Caco-2 (cell line): ENCODE data around the gene KCNQ5. TPM values are rescaled to one million over a fixed set of nuclear protein-coding genes. Genes with fewer than 3 reads are reported as not detected.

Experiments used
- BruUV-seq: library from RNA; stranded (reverse); fragments of 400-500 nt; replicated peaks from 2 replicates; lab custom pipeline; 2021; lab: Mats Ljungman, UMichigan
- CTCF ChIA-PET: fragments of 300-600 bp; sonication (Branson Sonifier 250); formaldehyde crosslinking; loops from one replicate; lab custom pipeline; 2022; ENCODE audit warnings: antibody characterized with exemption; lab: Charles Lee
- POLR2A ChIA-PET: fragments of 300-600 bp; sonication (Branson Sonifier 250); formaldehyde crosslinking; loops from one replicate; lab custom pipeline; 2022; ENCODE audit warnings: antibody characterized with exemption; lab: Charles Lee
- DNase-seq, 2 experiments: peaks; one replicate each; pipeline versions ENCODE4 v3.0.0 to v3.0.0-alpha.2; 2020 to 2022
- H3K27me3 ChIP-seq: replicated peaks from 2 replicates; pipeline ENCODE4 v1.6.0; 2011; ENCODE audit warnings: low read length; ENCODE audit not compliant: control insufficient read depth, insufficient read depth
- H3K36me3 ChIP-seq: 2 replicates; pipeline ENCODE4 v1.5.1; 2011; ENCODE audit warnings: low read length; ENCODE audit not compliant: control insufficient read depth, insufficient read depth
- H3K4me1 ChIP-seq: fragments of 250-450 bp; sonication (Bioruptor Pico); 2 replicates; pipeline ENCODE4 v1.5.1; 2020; ENCODE audit warnings: mild to moderate bottlenecking
- H3K4me3 ChIP-seq: 2 replicates; pipeline ENCODE4 v1.5.1; 2011; ENCODE audit warnings: low read depth, mild to moderate bottlenecking, control low read depth, low read length
- H3K9me3 ChIP-seq: fragments of 250-450 bp; sonication (Bioruptor Pico); 2 replicates; pipeline ENCODE4 v1.5.1; 2020; ENCODE audit warnings: mild to moderate bottlenecking, moderate library complexity
- H3K27ac Mint-ChIP-seq: one replicate; pipeline ENCODE4 v1.8.0; 2022; ENCODE audit warnings: mixed read lengths; ENCODE audit not compliant: unreplicated experiment
- H3K27me3 Mint-ChIP-seq: one replicate; pipeline ENCODE4 v1.8.0; 2022; ENCODE audit warnings: mixed read lengths; ENCODE audit not compliant: insufficient read depth, unreplicated experiment
- H3K36me3 Mint-ChIP-seq: one replicate; pipeline ENCODE4 v1.8.0; 2022; ENCODE audit warnings: mild to moderate bottlenecking, mixed read lengths; ENCODE audit not compliant: insufficient read depth, unreplicated experiment
- H3K4me1 Mint-ChIP-seq: one replicate; pipeline ENCODE4 v1.8.0; 2022; ENCODE audit warnings: low read depth, mixed read lengths; ENCODE audit not compliant: unreplicated experiment
- H3K4me3 Mint-ChIP-seq: one replicate; pipeline ENCODE4 v1.8.0; 2022; ENCODE audit warnings: mild to moderate bottlenecking, moderate library complexity, mixed read lengths; ENCODE audit not compliant: unreplicated experiment
- H3K9me3 Mint-ChIP-seq: one replicate; pipeline ENCODE4 v1.8.0; 2022; ENCODE audit warnings: mixed read lengths; ENCODE audit not compliant: unreplicated experiment
- intact Hi-C: fragments of 100-400 bp; cut with micrococcal nuclease; formaldehyde crosslinking; loops from one replicate; pipeline ENCODE4 v1.10.0; 2022; ENCODE audit not compliant: unreplicated experiment
- total RNA-seq: library from RNA; stranded (reverse); gene quantifications from 2 replicates; pipeline ENCODE4 v1.2.3, GENCODE V29; 2022
- TF ChIP-seq, protein P1 (sequence below), 2 experiments: fragments of 200-600 bp in 1 of 2; IDR thresholded peaks; 1 replicate in 1 of 2; 2 replicates in 1 of 2; pipeline versions ENCODE4 v1.5.1 to v1.8.0; 2011 to 2022; ENCODE audit warnings: antibody characterized with exemption in 1 of 2, control low read depth in 1 of 2, inconsistent platforms in 1 of 2, low read depth in 1 of 2, low read length in 1 of 2, mild to moderate bottlenecking in 1 of 2, moderate library complexity in 1 of 2; ENCODE audit not compliant: insufficient read depth in 1 of 2, severe bottlenecking in 1 of 2, unreplicated experiment in 1 of 2

KCNQ5 gene
- total RNA-seq, 1 experiment from 2014 or later: 0.20 TPM

DNA sequence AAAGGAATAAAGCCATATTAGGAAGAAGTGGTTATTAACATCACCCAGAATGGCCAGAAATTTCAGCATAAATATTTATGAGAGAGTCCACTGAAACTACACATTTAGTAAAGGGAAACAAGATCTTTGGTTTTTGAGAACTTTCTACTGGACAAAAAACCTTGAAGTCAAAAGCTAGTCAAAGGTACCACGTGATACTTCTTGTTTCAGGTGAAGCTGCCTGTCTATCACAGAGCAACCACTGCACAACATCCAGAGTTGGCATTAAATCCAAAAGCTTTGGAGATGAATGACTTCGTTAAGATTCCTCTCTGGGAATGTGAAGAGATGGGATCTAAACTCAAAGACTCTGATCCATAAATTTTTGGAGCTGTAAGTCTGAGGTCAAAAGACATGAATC is 137.0 kb downstream of the KCNQ5 start:
- Mint-ChIP-seq H3K4me3 (no peak overlapping the region), H3K27me3 (peaks cover 12% of the 10 kb centered on the region), H3K9me3 (no peaks in the 10 kb centered on the region), H3K27ac (no peak overlapping the region), H3K36me3 (no peaks in the 10 kb centered on the region), H3K4me1 (no peaks in the 10 kb centered on the region)
- BruUV-seq: no TSS peak
- Histone ChIP-seq H3K4me1 (no peaks in the 10 kb centered on the region), H3K36me3 (no peaks in the 10 kb centered on the region), H3K4me3 (no peak overlapping the region), H3K27me3 (no peaks in the 10 kb centered on the region), H3K9me3 (no peaks in the 10 kb centered on the region)
- DNase-seq: no peak
- ChIA-PET CTCF (no interaction called here), POLR2A (no interaction called here)
- intact Hi-C loops: no loop called here
- TF ChIP-seq, protein P1, sequence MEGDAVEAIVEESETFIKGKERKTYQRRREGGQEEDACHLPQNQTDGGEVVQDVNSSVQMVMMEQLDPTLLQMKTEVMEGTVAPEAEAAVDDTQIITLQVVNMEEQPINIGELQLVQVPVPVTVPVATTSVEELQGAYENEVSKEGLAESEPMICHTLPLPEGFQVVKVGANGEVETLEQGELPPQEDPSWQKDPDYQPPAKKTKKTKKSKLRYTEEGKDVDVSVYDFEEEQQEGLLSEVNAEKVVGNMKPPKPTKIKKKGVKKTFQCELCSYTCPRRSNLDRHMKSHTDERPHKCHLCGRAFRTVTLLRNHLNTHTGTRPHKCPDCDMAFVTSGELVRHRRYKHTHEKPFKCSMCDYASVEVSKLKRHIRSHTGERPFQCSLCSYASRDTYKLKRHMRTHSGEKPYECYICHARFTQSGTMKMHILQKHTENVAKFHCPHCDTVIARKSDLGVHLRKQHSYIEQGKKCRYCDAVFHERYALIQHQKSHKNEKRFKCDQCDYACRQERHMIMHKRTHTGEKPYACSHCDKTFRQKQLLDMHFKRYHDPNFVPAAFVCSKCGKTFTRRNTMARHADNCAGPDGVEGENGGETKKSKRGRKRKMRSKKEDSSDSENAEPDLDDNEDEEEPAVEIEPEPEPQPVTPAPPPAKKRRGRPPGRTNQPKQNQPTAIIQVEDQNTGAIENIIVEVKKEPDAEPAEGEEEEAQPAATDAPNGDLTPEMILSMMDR (IDR thresholded peaks at IDR 0.05; ENCODE audit: insufficient read depth in 1 of 2, low read depth in 1 of 2, low read length in 1 of 2, severe bottlenecking in 1 of 2, unreplicated experiment in 1 of 2): no peak

DNA sequence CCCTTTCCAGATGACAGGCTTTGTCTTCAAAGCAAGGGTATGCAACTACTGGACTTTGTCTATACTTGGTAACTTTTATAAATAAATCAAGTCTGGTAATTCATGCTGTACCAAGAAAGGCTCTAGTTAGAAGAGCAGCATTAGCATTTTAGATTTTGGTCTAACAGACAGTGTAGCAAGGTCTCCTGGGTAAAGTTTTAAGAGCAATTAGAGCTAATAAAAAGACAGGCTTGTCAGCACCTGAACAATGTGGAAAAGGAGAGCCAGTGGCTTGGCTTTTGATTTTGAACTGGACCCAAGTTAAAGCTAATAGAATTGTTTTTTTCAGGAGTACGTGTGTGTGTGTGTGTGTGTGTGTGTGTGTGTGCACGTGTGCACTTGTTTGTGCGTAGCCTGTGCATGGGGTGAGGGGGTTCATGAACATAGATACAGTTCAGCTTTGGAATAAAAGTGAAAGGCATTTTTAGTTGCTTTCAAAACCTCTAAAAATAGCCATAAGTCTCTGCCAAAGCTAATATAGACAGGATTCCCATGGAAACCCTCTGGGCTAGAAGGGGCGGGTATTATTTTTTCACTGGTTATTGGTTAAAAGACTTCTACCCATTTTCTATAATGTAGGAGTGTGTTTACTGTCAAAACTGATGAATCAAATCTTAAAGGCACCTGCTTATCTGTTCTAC is 138.4 kb downstream of the KCNQ5 start:
- Mint-ChIP-seq H3K4me1 (no peaks in the 10 kb centered on the region), H3K27me3 (peaks cover 10% of the 10 kb centered on the region), H3K9me3 (no peaks in the 10 kb centered on the region), H3K36me3 (no peaks in the 10 kb centered on the region), H3K4me3 (no peak overlapping the region), H3K27ac (no peak overlapping the region)
- no peaks in the 10 kb centered on the region for H3K27me3 ChIP-seq
- ChIA-PET CTCF (no interaction called here), POLR2A (no interaction called here)
- H3K9me3 ChIP-seq: no peaks in the 10 kb centered on the region
- TF ChIP-seq, protein P1 (IDR thresholded peaks at IDR 0.05; ENCODE audit: insufficient read depth in 1 of 2, low read depth in 1 of 2, low read length in 1 of 2, severe bottlenecking in 1 of 2, unreplicated experiment in 1 of 2): no peak
- no peaks in the 10 kb centered on the region for H3K36me3 ChIP-seq
- no TSS peak for BruUV-seq
- intact Hi-C loops: no loop called here
- no peak overlapping the region for H3K4me3 ChIP-seq
- H3K4me1 ChIP-seq: no peaks in the 10 kb centered on the region
- DNase-seq: no peak

DNA sequence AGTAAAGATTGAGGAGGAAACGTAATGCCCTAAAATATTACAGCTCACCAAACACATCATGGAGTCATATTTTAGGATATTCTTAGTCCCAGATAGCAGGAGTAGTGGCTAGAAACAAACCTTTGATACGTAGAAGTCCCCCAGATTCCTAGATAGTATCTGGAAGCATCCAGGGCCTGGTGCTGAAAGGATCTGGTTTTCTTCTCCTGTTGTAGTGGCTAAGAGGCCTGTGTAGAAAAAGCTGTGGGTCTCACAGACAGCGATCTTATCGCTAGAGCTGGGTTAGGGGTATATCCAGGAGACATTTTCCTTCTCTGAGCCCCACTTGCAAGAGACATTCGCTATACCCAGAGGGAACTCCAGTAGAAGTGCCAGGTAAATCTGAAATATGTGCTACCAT is 139.9 kb downstream of the KCNQ5 start:
- H3K4me1 ChIP-seq: no peaks in the 10 kb centered on the region
- H3K9me3 ChIP-seq: no peaks in the 10 kb centered on the region
- H3K27me3 ChIP-seq: no peaks in the 10 kb centered on the region
- Mint-ChIP-seq H3K27ac (no peak overlapping the region), H3K4me3 (no peak overlapping the region), H3K27me3 (peaks cover 6% of the 10 kb centered on the region), H3K36me3 (no peaks in the 10 kb centered on the region), H3K9me3 (no peaks in the 10 kb centered on the region), H3K4me1 (no peaks in the 10 kb centered on the region)
- TF ChIP-seq, protein P1 (IDR thresholded peaks at IDR 0.05; ENCODE audit: insufficient read depth in 1 of 2, low read depth in 1 of 2, low read length in 1 of 2, severe bottlenecking in 1 of 2, unreplicated experiment in 1 of 2): no peak
- ChIA-PET POLR2A (no interaction called here), CTCF (no interaction called here)
- H3K36me3 ChIP-seq: no peaks in the 10 kb centered on the region
- DNase-seq: no peak
- no TSS peak for BruUV-seq
- no peak overlapping the region for H3K4me3 ChIP-seq
- intact Hi-C loops: no loop called here
